DMS 273 treated with DMSO at 0.1 percent for 48 hours (cell line): ENCODE data around the gene IGSF8.
"Not testable (repeated sequence)": the region's sequence is repeated elsewhere in the genome, so short reads cannot be mapped to it uniquely, and the experiment has no call there.

ENCODE experiments used
- DNase-seq: peaks from one replicate; lab custom pipeline; 2025; lab: John Stamatoyannopoulos, UW

The IGSF8 gene

GRCh38 chr1:160066829-160067745 lies 31.3 kb downstream of the IGSF8 start:
- DNase-seq: no peak

DNA sequence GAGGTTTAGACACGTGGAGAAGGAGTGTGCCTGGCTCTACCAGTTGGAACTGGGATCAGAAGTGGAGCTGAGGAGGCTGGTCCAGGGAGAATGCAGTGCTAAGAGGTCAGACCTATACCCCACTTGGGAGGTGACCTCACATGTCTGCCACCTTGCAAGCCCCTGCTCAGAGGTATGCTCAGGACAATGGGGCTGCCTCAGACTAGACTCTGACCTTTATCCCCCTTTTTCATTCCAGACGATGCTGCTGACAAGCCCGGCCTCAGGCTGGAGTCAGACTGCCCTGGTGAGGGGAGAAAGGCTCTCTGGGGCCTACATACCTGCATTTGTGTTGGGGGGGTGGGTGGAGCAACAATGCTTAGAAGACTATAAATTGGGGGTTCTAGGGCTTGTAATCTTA lies 33.7 kb downstream of the IGSF8 start:
- no peak for DNase-seq

- DNase-seq: no peak
Observed at GRCh38 chr1:160064164-160064563, 34.3 kb downstream of the IGSF8 start.

GRCh38 chr1:160063176-160063575 lies 35.2 kb downstream of the IGSF8 start:
- no peak for DNase-seq

DNA sequence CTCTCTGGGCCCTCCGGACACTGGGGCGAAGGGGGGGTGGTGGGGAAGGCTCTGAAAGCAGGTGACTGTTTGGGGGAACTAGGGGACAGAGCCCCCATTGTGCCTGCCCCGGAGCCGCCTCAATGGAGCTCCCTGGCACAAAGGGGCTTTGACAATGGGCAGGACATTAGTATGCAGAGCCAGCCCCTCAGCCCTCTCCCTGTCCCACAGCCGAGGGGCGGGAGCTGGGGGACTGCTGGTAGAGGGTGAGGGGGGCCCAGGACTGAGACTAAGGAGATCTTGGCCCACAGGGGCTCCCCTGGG lies 36.2 kb downstream of the IGSF8 start:
- no peak for DNase-seq

DNA sequence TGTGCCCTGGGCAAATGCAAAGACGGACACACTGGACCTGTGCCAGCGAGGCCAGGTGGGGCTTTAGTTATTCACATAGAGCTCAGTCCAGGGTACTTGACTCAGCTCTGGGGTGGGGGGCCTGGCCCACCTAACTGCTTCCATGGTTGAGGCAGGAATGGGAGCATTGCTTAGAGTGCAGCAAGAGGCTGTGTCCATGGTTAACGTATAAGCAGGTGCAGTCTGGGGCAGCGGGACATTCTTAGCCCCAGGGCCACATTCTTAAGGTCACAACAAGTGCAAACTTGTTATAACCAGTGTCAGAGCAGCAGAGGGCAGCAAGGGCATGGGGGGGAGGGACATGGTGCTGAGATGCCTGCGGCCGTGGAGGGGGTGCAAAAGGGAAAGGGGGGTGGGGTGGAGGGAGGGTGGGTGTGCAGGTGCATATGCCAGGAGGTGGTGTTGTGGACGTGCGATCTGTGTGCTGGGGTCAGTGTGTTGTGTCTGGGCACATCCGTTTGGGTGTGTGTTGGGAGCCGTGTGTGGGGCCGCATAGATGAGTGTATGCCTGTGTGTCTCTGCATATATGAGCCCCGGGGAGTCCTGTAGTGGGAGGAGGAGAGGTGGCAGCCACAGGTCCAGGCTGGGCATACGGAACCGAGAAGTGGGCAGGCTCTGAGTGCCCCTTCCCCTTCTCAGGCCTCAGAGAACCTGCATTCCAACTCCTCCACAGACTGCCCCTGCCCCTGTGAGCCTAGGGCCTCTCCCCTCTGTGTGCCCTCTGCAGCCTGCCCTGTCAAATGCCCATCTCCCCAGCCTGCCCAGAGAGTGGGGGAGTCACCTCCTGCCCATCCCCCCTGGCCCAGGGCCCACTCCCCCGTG lies 36.8 kb downstream of the IGSF8 start:
- no peak for DNase-seq

- DNase-seq: no peak
Observed at GRCh38 chr1:160058087-160058486, 40.3 kb downstream of the IGSF8 start.

- no peak for DNase-seq
Observed at GRCh38 chr1:160056648-160057169, 41.7 kb downstream of the IGSF8 start.

DNA sequence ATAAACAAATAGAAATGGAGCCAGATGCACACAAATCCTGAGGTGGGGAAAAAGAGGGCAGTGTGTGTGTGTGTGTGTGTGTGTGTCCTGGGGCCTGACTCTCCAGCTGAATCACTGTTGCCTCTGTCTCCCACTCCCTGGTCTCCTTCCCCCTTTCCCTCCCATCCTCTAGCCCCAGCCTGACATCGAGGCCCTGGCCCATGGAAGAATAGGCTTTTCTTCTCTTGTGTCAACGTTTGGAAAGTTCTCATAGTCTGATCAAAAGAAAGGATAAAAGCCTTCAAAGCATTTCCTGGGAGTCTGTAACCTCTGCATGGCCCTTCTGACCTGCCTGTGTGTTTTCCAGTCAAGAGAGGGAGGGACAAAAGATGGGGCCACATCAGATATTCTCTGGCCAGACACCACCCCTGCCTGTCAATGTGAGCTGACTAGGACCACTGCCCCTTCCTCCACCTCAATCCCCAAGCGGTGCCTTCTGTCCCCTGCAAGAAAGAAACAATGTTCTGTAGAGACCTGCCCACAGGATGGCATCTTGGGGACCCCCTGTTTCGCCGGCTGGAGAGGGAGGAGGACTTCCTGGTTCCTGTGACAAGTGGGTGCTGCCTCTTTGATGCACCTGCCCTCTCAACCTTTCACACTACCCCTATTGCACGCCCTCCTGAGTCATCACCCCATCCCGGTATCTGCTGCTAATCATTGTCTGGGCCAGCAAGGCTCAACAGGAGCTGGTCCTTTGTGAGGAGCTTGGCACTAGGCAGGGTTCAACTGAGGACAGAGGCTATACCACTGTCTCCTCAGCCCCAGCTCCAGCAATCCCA lies 44.7 kb downstream of the IGSF8 start:
- DNase-seq: no peak

GRCh38 chr1:160052936-160053335 lies 45.5 kb downstream of the IGSF8 start:
- DNase-seq: no peak

GRCh38 chr1:160050619-160051018 lies 47.8 kb downstream of the IGSF8 start:
- no peak for DNase-seq

- DNase-seq: not testable (repeated sequence)
Observed at GRCh38 chr1:160050182-160050581, 48.2 kb downstream of the IGSF8 start.

- no peak for DNase-seq
Observed at GRCh38 chr1:160049101-160049500, 49.3 kb downstream of the IGSF8 start.

DNA sequence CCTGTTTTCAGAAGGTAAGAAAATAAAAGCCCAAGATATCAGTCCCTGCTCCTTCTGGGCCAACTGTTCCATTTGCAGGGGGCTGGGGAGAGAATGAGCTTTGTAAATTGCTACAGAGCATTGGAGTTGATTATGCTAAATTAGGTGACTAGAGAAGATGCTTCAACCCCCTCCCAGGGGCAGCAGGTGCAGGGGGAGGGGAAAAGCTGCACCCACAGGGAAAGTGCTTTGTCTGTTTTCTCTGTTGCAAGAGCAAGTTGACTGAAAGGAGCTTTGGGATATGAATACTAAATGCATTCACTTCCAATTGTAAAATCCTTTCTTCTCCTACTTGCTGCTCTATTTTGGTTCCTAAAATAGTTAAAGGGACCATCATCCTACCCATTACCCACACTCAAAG lies 50.1 kb downstream of the IGSF8 start:
- DNase-seq: no peak

DNA sequence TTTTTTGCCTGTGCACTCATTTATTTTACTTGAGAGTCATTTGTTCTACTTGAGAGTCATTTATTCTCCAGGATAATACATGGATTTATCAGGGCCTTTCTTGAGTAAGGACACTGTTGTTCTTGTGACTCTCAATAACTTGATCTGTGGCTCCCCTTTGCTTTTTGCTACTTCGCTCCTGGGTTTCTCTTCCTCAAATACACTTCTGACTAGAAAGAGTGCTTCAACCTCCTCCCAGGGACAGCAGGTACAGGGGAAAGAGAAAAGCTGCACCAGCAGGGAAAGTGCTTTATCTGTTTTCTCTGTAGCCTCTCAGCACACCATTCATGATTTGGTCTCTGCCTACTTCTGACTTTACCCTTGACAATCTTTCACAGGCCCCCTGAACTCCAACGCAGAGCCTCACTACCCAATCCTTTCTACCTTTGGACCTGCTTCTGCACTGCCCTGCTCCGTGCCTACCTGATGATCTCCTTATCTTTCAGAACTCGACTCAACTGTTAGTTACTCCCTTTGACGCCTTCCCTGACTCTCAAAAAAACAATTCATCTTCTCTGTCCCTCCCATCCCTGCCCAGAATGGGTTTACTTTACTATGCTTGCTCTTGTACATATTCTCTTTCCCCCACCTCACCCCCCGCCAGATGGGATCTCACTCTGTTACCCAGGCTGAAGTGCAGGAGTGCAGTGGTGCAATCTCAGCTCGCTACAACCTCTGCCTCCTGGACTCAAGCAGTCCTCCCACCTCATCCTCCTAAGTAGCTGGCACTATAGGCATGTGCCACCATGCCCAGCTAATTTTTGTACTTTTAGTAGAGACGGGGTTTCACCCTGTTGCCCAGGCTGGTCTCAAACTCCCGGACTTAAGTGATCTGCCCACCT lies 51.1 kb downstream of the IGSF8 start:
- no peak for DNase-seq

- no peak for DNase-seq
Observed at GRCh38 chr1:160046494-160047110, 51.8 kb downstream of the IGSF8 start.

DNA sequence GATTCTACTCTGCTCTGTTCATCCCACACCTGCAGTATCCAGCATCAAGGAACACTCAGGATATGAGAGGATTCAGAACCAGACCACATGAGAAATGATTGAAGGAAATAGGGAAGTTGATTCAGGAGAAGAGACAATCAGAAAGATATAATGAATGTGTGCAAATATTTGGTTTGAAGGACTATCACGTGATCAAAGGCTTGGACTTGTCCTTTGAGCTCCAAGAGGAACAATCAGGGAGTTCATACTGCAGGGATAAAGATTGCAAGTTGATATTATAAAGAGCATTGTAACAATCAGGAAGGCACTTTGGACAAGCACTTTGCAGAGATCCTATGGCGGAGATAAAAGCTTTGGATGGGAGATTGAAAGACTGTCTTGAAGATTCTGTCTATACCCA lies 52.8 kb downstream of the IGSF8 start:
- DNase-seq: no peak

DNA sequence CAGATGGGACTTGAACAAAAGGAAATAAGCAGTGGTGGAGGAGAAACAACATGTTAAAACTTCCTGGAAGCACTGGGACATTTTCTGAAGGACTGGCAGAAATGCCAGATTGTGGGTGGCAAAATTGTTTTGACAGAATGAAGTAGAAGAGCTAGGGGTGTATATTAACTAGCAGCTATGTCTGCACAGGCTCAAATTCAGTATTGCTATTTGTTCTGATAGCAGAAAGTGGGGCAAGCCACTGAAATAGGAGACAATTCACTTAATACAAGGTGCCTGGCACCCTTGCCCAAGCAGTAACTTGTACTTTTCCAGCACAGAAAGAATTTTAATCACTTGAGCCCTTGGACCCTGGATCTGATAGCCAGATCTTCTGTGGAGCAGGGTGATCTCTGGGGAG lies 54.9 kb downstream of the IGSF8 start:
- DNase-seq: no peak
